Activated CD4-positive, alpha-beta T cell treated with anti-CD3 and anti-CD28 coated beads for 36 hours (primary cell): ENCODE data around the gene DOK7. TPM values are rescaled to one million over a fixed set of nuclear protein-coding genes. Genes with fewer than 3 reads are reported as not detected.
A peak's percentile ranks its signal among the peaks of the same experiment; 100 is the strongest.

Experiments
- ATAC-seq: fragments of 200-7000 bp; cut with Tn5 transposase; one replicate; pipeline ENCODE4 v1.10.0; 2021; ENCODE audit warnings: mild to moderate bottlenecking, moderate library complexity
- CTCF ChIA-PET: fragments of 350-600 bp; sonication (Branson Sonifier 250); formaldehyde crosslinking; loops from one replicate; lab custom pipeline; 2021; ENCODE audit warnings: antibody characterized with exemption; lab: Charles Lee
- POLR2A ChIA-PET: fragments of 350-600 bp; sonication (Branson Sonifier 250); formaldehyde crosslinking; loops from one replicate; lab custom pipeline; 2021; ENCODE audit warnings: antibody characterized with exemption, inconsistent platforms; lab: Charles Lee
- DNase-seq: peaks from one replicate; pipeline ENCODE4 v3.0.0-alpha.2; 2020
- H3K27ac Mint-ChIP-seq: one replicate; pipeline ENCODE4 v1.8.0; 2021; ENCODE audit warnings: mixed read lengths
- H3K27me3 Mint-ChIP-seq: one replicate; pipeline ENCODE4 v1.8.0; 2021; ENCODE audit warnings: mixed read lengths
- H3K36me3 Mint-ChIP-seq: one replicate; pipeline ENCODE4 v1.8.0; 2021; ENCODE audit warnings: low read depth, mixed read lengths
- H3K4me1 Mint-ChIP-seq: one replicate; pipeline ENCODE4 v1.8.0; 2021; ENCODE audit warnings: mixed read lengths
- H3K4me3 Mint-ChIP-seq: one replicate; pipeline ENCODE4 v1.8.0; 2021; ENCODE audit warnings: mild to moderate bottlenecking, moderate library complexity, mixed read lengths
- H3K9me3 Mint-ChIP-seq: one replicate; pipeline ENCODE4 v1.8.0; 2021; ENCODE audit warnings: low read depth, mixed read lengths
- intact Hi-C, 2 experiments: fragments of 100-400 bp; cut with DNase I in 1 of 2; cut with micrococcal nuclease in 1 of 2; formaldehyde crosslinking; loops; one replicate each; pipeline versions ENCODE4 v1.14.2 to v1.15.1; 2022 to 2024; cut with DNase I, micrococcal nuclease
- total RNA-seq, 2 experiments: library from RNA; stranded (reverse); gene quantifications; one replicate each; pipeline ENCODE4 v1.2.3, GENCODE V29; 2021

The DOK7 gene
- total RNA-seq, 2 experiments from 2014 or later: not detected

DNA sequence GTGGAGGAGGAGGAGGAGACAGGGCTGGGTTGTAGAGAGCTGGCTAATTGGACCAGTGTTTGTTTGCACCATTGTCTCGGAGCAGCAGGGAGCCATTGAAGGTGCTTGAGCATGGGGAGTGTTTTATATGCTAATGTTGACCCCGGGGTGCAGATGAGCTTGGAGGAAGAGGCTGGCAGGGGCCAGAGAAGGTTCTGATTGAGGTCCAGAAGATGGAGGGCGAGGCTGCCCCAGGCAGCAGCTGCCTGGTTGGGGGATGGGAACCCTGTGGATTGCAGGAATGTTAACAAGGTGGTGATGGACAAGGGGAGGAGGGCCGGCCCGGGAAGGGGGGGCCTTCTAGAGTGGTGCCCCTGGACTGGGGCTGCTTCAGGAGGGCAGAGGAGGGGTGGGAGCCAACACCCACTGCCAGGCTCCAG is 18.0 kb downstream of the DOK7 start:
- CTCF ChIA-PET: interaction anchor here (0.6 to 2.9 kb wide), 15 partner anchors 13 to 1947 kb away, joined by 3 to 24 read pairs (median 4); no protein-coding TSS in a partner anchor
- ATAC-seq: peak; percentile 5
- intact Hi-C loops: loop anchor here in 1 of 2 experiments (5.0 kb wide), 1 partner anchor 289 kb away; no protein-coding TSS in a partner anchor

DNA sequence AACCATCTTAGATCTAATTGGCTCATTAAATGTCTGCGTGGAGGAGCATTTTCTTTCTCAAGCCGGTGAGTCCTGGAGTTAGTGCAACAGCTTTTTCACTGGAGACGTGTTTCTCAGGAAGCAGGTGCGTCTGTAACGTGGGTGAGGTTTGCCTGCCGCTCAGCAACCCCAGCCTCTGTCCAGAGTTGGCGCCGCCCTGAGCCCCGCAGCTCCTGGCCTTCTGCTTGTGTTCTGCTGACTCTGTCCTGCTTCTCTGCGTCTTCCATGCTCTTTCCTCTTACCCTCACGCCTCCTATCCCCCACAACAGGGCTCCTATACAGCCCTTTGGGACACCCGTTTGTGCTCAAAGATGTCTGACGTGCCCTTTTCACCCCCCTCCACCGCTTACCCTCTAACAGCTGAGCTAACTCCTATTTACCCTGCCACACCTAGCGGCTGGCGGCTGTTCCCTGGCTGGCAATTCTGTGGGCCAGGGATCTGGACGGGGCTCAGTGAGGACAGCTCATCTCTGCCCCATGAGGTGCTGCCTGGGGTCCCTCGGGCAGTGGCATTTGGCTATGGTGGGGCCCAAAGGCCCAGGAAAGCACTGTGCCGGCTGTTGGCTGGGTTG is 18.8 kb downstream of the DOK7 start:
- Mint-ChIP-seq H3K27me3 (peaks cover 15% of the 10 kb centered on the region), H3K9me3 (no peaks in the 10 kb centered on the region), H3K4me3 (no peak overlapping the region), H3K27ac (no peak overlapping the region), H3K36me3 (no peaks in the 10 kb centered on the region), H3K4me1 (no peaks in the 10 kb centered on the region)
- DNase-seq (no peak), ATAC-seq (no peak)
- POLR2A ChIA-PET: no interaction called here
- CTCF ChIA-PET: interaction anchor here (0.6 to 2.9 kb wide), 4 partner anchors 12 to 1575 kb away, joined by 3 to 24 read pairs (median 4); no protein-coding TSS in a partner anchor
- intact Hi-C loops: loop anchor here in 1 of 2 experiments (5.0 kb wide), 1 partner anchor 290 kb away; no protein-coding TSS in a partner anchor

More for the DNA sequence above, 18.0 kb downstream of the DOK7 start:
- Mint-ChIP-seq H3K27me3 (peaks cover 14% of the 10 kb centered on the region), H3K4me1 (no peaks in the 10 kb centered on the region), H3K36me3 (no peaks in the 10 kb centered on the region), H3K4me3 (no peak overlapping the region), H3K27ac (no peak overlapping the region), H3K9me3 (no peaks in the 10 kb centered on the region)
- POLR2A ChIA-PET: interaction anchor here (0.6 kb wide), 1 partner anchor 52 kb away, joined by 7 read pairs; no protein-coding TSS in a partner anchor
- DNase-seq: no peak

DNA sequence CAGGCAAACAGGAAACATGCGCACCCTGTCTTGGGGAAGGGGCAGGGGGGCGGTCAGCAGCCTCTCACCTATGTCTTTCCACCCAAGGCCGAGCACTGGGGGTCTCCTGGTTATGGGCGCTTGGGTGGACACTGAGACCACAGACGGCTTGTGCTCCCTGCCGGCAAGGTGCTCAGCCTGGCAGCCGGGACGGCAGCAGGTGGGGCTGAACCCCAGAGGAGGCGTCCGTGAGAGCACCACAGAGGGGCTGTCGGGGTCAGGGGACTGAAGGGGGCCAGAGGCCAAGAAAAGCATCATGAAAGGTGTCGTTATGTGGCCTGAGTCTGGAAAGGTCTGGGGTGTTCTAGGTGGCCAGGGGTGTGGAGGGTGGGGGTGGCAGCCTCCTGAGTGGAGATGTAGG is 19.6 kb downstream of the DOK7 start:
- Mint-ChIP-seq H3K4me3 (no peak overlapping the region), H3K27ac (no peak overlapping the region), H3K4me1 (no peaks in the 10 kb centered on the region), H3K27me3 (peaks cover 15% of the 10 kb centered on the region), H3K36me3 (no peaks in the 10 kb centered on the region), H3K9me3 (no peaks in the 10 kb centered on the region)
- ChIA-PET CTCF (no interaction called here), POLR2A (no interaction called here)
- no peak for ATAC-seq
- intact Hi-C loops: loop anchor here in 1 of 2 experiments (5.0 kb wide), 1 partner anchor 290 kb away; no protein-coding TSS in a partner anchor
- no peak for DNase-seq

DNA sequence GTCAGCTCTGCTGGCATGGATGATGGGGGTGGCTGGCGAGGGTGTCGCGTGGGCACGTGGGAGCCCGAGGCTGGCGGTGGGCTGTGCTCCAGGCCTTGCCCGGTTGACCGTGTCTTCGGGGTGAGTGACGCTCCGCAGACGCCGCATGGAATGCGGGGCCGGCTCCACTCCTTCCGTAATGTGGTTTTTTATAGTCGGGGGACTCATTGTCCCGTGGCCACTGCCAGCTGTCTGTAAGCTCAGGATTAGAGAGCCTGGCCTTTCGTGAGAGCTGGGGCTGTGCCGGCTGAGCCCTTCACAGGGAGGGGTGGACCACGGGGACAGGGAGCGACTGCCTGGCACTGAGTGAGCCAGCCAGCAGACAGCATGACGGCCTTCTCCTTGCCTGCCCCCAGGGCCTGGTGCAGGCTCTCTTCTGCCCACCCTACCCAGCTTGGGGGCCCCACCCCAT is 20.4 kb downstream of the DOK7 start:
- ATAC-seq (no peak), DNase-seq (no peak)
- CTCF ChIA-PET: no interaction called here
- intact Hi-C loops: loop anchor here in 1 of 2 experiments (5.0 kb wide), 1 partner anchor 291 kb away; no protein-coding TSS in a partner anchor
- POLR2A ChIA-PET: no interaction called here
- Mint-ChIP-seq H3K4me1 (no peaks in the 10 kb centered on the region), H3K4me3 (no peak overlapping the region), H3K27ac (no peak overlapping the region), H3K36me3 (no peaks in the 10 kb centered on the region), H3K9me3 (no peaks in the 10 kb centered on the region), H3K27me3 (peaks cover 15% of the 10 kb centered on the region)

DNA sequence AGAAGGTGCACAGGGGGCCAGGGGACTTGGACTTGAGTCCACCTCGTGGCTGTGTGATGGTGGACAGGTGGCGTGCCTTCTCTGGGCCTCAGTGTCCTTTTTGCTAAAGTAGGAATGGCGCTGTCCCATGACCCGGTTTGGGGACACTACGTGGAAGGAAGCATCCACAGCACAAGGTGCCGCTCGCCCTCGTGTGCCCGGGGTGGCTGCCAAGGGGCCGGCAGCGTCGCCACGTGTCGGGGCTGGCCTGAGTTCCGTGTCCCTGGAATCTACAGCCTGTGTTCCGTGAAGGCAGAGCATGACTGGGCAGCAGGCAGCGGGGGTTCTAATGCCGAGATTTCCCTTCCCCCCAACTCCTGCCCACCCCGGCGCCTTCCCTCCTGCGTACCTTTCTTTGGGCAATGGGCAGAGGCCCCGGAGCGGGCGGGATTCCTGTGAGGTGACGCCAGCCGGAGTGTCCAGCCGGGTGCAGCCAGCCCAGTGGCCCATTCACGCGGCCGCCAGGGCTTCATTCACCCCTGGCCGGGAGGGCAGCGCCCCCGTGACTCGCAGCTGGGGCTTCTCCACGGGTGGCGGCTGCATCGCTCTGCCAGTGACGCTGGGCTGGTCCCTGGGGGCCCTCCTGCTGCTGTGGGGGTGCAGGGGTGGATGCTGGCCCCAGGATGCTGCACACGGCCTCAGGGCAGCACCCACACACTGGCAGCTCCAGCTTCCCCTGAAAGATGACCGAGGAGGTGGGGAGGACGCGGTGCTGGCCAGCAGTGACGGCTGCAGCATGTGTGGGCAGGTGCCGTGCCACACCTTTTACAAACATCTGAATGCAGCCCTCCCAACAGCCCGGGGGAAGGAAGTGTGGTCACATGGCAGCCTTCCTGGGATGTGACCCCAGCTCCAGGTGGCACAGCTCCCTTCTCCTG is 21.2 kb downstream of the DOK7 start:
- ChIA-PET CTCF (no interaction called here), POLR2A (no interaction called here)
- ATAC-seq (no peak), DNase-seq (no peak)
- no peaks in the 10 kb centered on the region for H3K9me3 Mint-ChIP-seq
- peaks cover 15% of the 10 kb centered on the region for H3K27me3 Mint-ChIP-seq
- no peaks in the 10 kb centered on the region for H3K4me1 Mint-ChIP-seq
- intact Hi-C loops: loop anchor here in 1 of 2 experiments (5.0 kb wide), 1 partner anchor 292 kb away; no protein-coding TSS in a partner anchor
- H3K4me3 Mint-ChIP-seq: no peak overlapping the region
- H3K27ac Mint-ChIP-seq: no peak overlapping the region
- H3K36me3 Mint-ChIP-seq: no peaks in the 10 kb centered on the region

DNA sequence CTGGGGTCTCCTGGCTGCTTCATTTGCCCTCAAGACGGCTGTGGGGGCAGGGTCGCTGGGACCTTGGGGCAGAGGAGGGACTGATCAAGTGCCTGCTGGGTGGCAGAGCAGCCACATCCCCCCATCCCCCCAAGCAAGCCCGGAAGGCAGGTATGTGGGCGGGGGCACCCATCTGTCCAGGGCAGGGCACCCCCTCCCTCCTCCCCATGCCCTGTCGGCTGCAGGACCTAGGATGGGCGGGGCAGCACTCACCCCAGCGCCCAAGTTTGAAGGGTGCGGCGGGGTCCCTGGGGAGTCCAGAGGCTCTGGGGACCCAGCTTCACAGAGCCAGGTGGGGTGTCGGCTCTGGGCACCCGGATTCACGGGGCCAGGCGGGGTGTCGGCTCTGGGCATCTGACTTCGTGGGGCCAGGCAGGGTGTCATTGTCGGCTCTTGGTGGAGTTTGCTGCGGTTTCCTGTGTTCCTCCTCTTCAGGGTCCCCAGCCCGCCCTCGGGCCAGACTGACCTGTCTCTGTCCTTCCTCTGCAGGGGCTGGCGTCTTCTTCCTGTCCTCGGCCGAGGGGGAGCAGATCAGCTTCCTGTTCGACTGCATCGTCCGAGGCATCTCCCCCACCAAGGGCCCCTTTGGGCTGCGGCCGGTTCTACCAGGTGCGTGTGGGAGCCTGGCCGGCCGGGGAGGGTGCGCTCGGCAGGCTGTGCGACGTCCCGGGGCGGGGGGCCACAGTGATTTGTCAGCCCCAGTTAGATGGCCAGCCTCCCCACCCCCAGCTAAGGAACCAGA is 22.1 kb downstream of the DOK7 start:
- POLR2A ChIA-PET: no interaction called here
- H3K36me3 Mint-ChIP-seq: no peaks in the 10 kb centered on the region

DNA sequence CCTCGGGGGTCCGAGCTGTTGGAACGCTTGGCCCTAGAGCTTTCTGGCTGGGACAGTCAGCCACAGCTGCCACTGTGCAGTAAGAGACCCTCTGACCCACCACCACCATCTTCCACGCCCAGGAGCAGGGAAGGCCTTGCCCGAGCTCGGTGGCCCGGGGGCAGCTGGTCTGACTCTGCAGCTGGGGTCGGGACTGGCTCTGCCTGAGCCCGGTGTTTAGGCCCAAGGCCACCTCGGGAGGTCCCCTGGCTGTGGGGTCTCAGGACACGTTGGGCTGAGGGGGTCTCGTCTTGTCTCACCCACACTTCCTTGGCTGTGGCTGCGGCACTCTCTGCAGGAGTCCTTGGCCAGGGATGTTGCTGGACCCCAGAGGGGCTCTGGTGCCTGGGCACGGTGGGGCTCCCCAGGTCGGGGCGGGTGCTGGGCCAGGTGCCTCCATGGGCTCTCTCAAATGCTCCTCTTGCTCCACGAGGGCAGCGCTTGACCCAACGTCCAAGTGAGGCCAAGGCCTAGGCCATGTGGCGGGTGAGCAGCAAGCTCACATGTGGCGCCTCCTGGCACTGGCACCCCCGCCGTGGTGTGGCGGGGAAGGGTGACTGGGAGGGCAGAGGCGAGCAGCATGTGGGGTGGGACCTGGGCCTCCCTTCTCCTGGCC is 22.9 kb downstream of the DOK7 start:
- Mint-ChIP-seq H3K4me3 (no peak overlapping the region), H3K4me1 (no peaks in the 10 kb centered on the region), H3K27me3 (peaks cover 19% of the 10 kb centered on the region), H3K36me3 (no peaks in the 10 kb centered on the region), H3K9me3 (no peaks in the 10 kb centered on the region), H3K27ac (no peak overlapping the region)
- CTCF ChIA-PET: interaction anchor here (1.2 kb wide), 1 partner anchor 393 kb away, joined by 3 read pairs; no protein-coding TSS in a partner anchor
- no peak for DNase-seq
- ATAC-seq: no peak
- POLR2A ChIA-PET: no interaction called here
- intact Hi-C loops: no loop called here

More for the DNA sequence above, 22.1 kb downstream of the DOK7 start:
- Mint-ChIP-seq H3K27ac (no peak overlapping the region), H3K9me3 (no peaks in the 10 kb centered on the region), H3K4me1 (no peaks in the 10 kb centered on the region), H3K4me3 (no peak overlapping the region), H3K27me3 (peaks cover 16% of the 10 kb centered on the region)
- intact Hi-C loops: no loop called here
- DNase-seq (no peak), ATAC-seq (no peak)
- CTCF ChIA-PET: interaction anchor here (1.2 kb wide), 1 partner anchor 394 kb away, joined by 3 read pairs; no protein-coding TSS in a partner anchor

DNA sequence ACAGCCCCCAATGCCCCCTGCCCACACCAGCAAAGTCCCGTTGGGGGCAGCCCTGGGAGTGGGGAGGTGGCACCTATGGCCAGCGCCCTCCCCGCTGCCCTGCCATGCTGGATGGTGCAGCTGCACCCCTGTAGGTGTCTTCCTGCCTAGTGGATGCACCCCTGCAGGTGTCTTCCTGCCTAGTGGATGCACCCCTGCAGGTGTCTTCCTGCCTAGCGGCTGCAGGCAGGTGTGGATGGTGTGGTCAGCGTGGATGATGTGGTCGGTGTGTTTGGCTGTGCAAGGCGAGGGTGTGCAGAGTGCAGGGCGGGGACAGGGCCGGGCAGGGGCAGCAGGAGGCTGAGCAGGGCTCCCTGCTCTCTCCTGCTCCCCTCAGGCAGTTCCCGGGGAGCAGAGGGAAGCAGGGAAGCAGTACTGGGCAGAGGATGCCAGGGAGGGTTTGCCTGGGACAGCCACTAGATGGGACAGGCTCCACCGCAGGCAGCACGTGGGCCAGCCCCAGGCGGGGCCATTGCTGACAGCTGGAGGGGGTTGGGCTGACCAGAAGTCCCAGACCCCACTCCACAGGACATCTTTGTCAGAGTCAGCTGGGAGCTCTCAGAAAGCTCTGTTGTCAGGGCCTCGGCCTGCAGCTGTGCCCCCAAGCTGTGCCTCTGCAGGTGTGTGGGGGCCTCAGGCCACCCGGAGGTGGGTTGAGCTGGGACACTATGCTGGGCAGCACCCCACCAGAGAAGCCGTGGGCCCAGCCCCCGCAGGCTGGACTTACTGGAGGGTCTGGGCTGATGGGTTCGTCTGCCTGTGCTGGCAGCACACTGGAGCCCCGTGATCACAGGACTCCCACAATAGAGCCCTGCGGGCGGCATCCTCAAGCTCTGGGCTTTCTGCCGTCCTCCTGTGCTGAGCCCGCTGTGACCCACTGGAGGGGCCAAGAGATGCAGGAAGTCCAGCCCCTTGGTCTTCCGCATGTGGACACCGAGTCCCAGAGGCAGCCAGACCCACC is 23.7 kb downstream of the DOK7 start:
- no peak for ATAC-seq
- H3K27me3 Mint-ChIP-seq: peaks cover 18% of the 10 kb centered on the region
- intact Hi-C loops: no loop called here
- no peak for DNase-seq
- ChIA-PET CTCF (interaction anchor here (1.2 kb wide), 1 partner anchor 393 kb away, joined by 3 read pairs; no protein-coding TSS in a partner anchor), POLR2A (no interaction called here)
- no peaks in the 10 kb centered on the region for H3K4me1 Mint-ChIP-seq
- H3K27ac Mint-ChIP-seq: no peak overlapping the region
- H3K4me3 Mint-ChIP-seq: no peak overlapping the region
- H3K36me3 Mint-ChIP-seq: no peaks in the 10 kb centered on the region
- H3K9me3 Mint-ChIP-seq: no peaks in the 10 kb centered on the region

DNA sequence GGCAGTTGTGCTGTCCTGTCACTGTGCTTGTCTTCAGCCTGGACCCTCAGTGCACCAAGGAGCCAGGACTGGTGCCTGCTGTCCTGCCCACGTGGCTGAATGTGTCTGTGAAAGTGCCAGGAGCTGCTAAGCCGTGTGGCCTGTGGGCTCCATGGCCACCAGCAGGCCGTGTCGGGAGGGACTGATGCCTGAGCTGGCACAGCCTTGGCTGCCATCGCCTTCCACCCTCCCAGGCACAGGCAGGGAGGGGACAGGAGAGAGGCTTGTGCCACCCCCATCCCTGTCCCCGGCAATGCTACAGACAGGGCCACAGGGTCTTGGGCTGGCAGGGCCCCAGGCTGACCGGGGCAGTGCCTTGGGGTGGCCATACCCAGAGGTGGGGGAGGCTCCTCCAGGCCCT is 24.8 kb downstream of the DOK7 start:
- intact Hi-C loops: no loop called here
- Mint-ChIP-seq H3K4me3 (no peak overlapping the region), H3K27ac (no peak overlapping the region), H3K4me1 (no peaks in the 10 kb centered on the region), H3K9me3 (no peaks in the 10 kb centered on the region), H3K36me3 (no peaks in the 10 kb centered on the region), H3K27me3 (peaks cover 22% of the 10 kb centered on the region)
- CTCF ChIA-PET: no interaction called here
- POLR2A ChIA-PET: no interaction called here
- no peak for ATAC-seq
- DNase-seq: no peak
